Activated T-helper 1 cell treated with anti-CD3 and anti-CD28 coated beads, Interleukin-12 subunit alpha, Interleukin-12 subunit beta, Interleukin-2, Interleukin-4 antibody, amounts not matched to agents 30 ng/mL and 10 ng/mL and 1 ng/mL, durations not matched to agents 14 hours and 24 hours and 36 hours (primary cell): Measurements from ENCODE around the gene NRG4. TPM values are rescaled to one million over a fixed set of nuclear protein-coding genes. Genes with fewer than 3 reads are reported as not detected.
"Not testable (repeated sequence)": the region's sequence is repeated elsewhere in the genome, so short reads cannot be mapped to it uniquely, and the experiment has no call there.

Experiments
- DNase-seq: peaks from one replicate; pipeline ENCODE4 v3.0.0; 2021; ENCODE audit warnings: low spot score
- H3K27ac Mint-ChIP-seq: one replicate; pipeline ENCODE4 v1.8.0; 2021; ENCODE audit warnings: mild to moderate bottlenecking, mixed read lengths
- H3K27me3 Mint-ChIP-seq: one replicate; pipeline ENCODE4 v1.8.0; 2022; ENCODE audit warnings: mild to moderate bottlenecking, moderate library complexity, mixed read lengths; ENCODE audit not compliant: insufficient read depth
- H3K36me3 Mint-ChIP-seq: one replicate; pipeline ENCODE4 v1.8.0; 2021; ENCODE audit warnings: low read depth, mixed read lengths
- H3K4me1 Mint-ChIP-seq: one replicate; pipeline ENCODE4 v1.8.0; 2021; ENCODE audit warnings: low read depth, mixed read lengths
- H3K4me3 Mint-ChIP-seq: one replicate; pipeline ENCODE4 v1.8.0; 2021; ENCODE audit warnings: mild to moderate bottlenecking, moderate library complexity, mixed read lengths
- H3K9me3 Mint-ChIP-seq: one replicate; pipeline ENCODE4 v1.8.0; 2021; ENCODE audit warnings: mixed read lengths
- intact Hi-C: fragments of 100-400 bp; cut with micrococcal nuclease; formaldehyde crosslinking; loops from one replicate; pipeline ENCODE4 v1.15.1; 2024
- total RNA-seq: library from RNA; stranded (reverse); gene quantifications from 2 replicates; pipeline ENCODE4 v1.2.3, GENCODE V29; 2022

Gene NRG4
- total RNA-seq, 1 donor from 2014 or later: not detected

DNA sequence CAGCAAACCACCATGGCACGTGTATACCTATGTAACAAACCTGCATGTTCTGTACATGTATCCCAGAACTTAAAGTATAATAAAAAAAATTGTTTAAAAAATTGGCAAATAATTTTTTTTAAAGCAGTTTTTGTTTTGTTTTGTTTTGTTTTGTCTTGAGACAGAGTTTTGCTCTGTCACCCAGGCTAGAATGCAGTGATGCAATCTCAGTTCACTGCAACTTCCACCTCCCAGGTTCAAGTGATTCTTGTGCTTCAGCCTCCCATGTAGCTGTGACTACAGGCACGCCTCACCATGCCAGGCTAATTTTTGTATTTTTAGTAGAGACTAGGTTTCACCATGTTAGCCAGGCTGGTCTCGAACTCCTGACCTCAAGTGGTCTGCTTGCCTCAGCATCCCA is 27.5 kb downstream of the NRG4 start:
- H3K4me3 Mint-ChIP-seq, intact Hi-C loops, DNase-seq, H3K27ac Mint-ChIP-seq, H3K4me1 Mint-ChIP-seq, H3K9me3 Mint-ChIP-seq, H3K36me3 Mint-ChIP-seq: not testable (repeated sequence)
- H3K27me3 Mint-ChIP-seq: peaks cover 38% of the 10 kb centered on the region

DNA sequence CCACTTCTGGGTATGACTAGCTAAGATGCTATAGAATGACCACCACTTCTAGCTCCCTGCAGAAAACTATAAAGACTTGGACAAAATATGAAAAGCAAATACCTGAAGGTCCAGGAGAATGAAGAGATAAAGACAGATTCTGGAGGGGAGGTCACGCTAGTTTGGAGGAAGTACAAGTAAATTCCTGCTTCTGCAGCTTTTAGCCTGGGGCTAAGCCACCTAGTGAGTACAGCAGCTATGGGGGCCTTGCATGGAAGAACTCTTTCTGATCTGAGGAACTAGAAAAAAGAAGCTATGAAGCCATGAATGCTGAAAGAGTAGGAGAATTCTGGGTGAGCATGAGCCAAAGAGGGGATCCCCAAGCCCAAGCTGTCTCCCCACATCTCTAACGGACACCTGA is 29.8 kb downstream of the NRG4 start:
- DNase-seq: no peak
- Mint-ChIP-seq H3K36me3 (no peaks in the 10 kb centered on the region), H3K27ac (no peak overlapping the region), H3K4me3 (no peak overlapping the region), H3K27me3 (peaks cover 44% of the 10 kb centered on the region), H3K4me1 (no peaks in the 10 kb centered on the region), H3K9me3 (no peaks in the 10 kb centered on the region)
- intact Hi-C loops: no loop called here

DNA sequence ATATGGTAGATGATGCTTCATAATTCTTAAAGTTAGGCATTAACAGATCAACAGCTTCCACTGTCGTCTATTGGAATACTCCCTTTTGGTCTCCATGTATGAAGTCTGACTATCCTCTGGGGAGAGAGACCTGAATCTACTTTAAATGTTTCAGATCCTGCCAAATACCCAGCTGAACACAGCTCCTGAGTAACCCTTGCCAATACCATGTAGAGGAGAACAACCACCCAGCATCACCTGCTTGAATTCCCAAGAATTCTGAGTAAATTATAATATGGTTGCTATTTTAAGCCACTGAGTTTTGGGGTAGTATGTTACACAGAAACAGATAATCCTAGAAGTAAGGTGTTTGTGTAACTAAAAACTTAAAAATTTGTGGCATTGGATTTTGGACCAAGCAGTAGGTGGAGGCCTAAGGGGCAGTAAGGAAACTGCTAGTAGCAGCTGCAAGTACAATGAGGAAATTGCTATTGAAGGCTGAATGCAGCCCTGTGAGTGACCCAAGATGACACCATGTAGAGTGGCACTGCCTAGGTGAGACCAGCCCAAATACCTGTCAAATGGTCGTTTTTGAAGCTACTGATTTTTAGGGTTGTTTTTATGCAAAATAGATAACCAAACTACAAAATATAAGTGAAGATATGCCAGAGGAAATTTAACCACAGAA is 30.9 kb downstream of the NRG4 start:
- Mint-ChIP-seq H3K36me3 (no peaks in the 10 kb centered on the region), H3K27me3 (peaks cover 37% of the 10 kb centered on the region), H3K4me1 (no peaks in the 10 kb centered on the region), H3K4me3 (no peak overlapping the region), H3K9me3 (no peaks in the 10 kb centered on the region), H3K27ac (no peak overlapping the region)
- DNase-seq: no peak
- intact Hi-C loops: no loop called here

DNA sequence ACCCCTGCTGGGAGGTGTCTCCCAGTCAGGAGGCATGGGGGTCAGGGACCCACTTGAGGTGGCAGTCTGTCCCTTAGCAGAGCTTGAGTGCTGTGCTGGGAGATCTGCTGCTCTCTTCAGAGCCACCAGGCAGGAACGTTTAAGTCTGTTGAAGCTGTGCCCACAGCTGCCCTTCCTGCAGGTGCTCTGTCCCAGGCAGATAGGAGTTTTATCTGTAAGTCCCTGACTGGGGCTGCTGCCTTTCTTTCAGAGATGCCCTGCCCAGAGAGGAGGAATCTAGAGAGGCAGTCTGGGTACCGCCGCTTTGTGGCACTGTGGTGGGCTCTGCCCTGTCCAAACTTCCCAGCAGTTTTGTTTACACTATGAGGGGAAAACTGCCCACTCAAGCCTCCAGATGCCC is 35.5 kb downstream of the NRG4 start:
- intact Hi-C loops, H3K36me3 Mint-ChIP-seq: not testable (repeated sequence)

DNA sequence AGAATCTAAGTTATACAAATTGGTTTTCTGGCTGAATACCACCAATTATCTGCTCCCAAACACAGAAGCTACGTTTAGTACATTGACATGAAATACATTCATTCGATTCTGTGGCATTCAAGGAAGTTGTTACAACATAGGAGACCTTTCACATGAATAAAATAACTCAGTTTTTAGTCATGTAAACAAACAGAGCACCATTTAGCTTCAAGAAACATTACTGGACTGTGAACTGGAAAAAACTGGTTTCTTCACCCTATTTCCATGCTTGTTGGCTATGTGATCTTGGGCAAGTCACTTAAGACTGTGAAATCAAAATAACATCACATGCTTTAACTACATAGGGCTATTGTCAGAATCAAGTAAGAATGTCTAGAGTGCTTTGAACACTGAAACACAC is 46.2 kb downstream of the NRG4 start:
- Mint-ChIP-seq H3K36me3 (no peaks in the 10 kb centered on the region), H3K9me3 (no peaks in the 10 kb centered on the region), H3K4me3 (no peak overlapping the region), H3K4me1 (no peaks in the 10 kb centered on the region), H3K27me3 (peaks cover 7% of the 10 kb centered on the region), H3K27ac (no peak overlapping the region)
- no peak for DNase-seq
- intact Hi-C loops: no loop called here

More for the DNA sequence above, 35.5 kb downstream of the NRG4 start:
- not testable (repeated sequence) for DNase-seq, H3K4me3 Mint-ChIP-seq, H3K9me3 Mint-ChIP-seq, H3K27ac Mint-ChIP-seq, H3K4me1 Mint-ChIP-seq
- H3K27me3 Mint-ChIP-seq: peaks cover 43% of the 10 kb centered on the region

DNA sequence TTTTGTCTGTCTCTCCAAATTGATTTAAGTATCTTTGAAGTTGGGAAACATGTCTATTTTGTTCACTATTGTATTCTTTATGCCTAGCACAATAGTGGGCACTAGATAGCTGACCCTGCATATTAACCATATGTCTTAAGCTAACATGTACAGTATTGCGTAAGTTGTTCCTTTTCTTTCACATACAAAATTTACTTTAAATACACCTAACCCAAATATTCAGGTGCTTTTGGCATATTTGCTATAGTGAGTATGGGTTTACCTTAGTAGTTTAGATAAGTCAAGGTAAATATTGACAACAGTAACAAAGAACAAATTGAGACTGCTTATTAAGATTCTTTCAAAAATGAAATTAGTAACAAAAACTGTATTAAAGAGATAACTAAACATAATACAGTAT is 50.9 kb downstream of the NRG4 start:
- DNase-seq: no peak
- Mint-ChIP-seq H3K9me3 (no peaks in the 10 kb centered on the region), H3K36me3 (no peaks in the 10 kb centered on the region), H3K27me3 (peaks cover 11% of the 10 kb centered on the region), H3K4me1 (no peaks in the 10 kb centered on the region), H3K4me3 (no peak overlapping the region), H3K27ac (no peak overlapping the region)
- intact Hi-C loops: no loop called here

DNA sequence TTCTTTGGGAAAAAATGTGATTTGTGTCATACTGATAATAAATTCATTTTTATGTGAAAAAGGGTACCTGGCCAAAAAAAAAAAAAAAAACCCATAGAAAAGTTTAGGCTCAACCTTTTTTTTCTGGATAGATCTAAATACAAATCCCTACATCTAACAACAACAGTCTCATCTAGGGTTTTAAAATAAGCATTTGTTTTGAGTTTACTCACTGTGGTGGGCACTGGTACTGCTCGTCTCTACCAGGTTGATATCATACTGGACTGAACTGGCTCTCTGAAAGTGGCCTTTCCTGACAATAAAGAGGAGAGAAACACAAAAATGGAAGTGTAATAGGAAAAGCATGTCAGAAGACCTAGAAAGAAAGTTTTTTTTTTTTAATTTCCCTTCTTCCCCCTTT is 56.5 kb downstream of the NRG4 start:
- H3K36me3 Mint-ChIP-seq: no peaks in the 10 kb centered on the region

DNA sequence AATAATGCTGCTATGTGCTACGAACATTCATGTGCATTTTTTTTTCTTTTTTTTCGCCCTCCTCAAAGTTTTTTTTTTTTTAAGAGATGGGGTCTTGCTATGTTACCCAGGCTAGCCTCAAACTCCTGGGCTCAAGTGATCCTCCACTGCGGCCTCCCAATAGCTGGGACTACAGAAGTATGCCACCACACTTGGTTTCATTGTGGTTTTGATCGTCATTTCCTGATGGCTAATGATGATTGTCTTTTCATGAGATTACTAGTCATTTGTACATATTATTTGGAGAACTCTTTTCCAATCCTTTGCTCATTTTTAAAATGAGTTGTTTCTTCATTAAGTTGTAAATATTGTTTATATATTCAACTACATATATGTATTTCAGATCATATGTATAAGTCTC is 59.7 kb downstream of the NRG4 start:
- DNase-seq: no peak
- intact Hi-C loops: no loop called here
- Mint-ChIP-seq H3K9me3 (no peaks in the 10 kb centered on the region), H3K4me1 (no peaks in the 10 kb centered on the region), H3K36me3 (no peaks in the 10 kb centered on the region), H3K27me3 (peaks cover 47% of the 10 kb centered on the region), H3K4me3 (no peak overlapping the region), H3K27ac (no peak overlapping the region)

More for the DNA sequence above, 56.5 kb downstream of the NRG4 start:
- H3K27ac Mint-ChIP-seq: no peak overlapping the region
- no peaks in the 10 kb centered on the region for H3K4me1 Mint-ChIP-seq
- no peak overlapping the region for H3K4me3 Mint-ChIP-seq
- intact Hi-C loops: no loop called here
- peaks cover 44% of the 10 kb centered on the region for H3K27me3 Mint-ChIP-seq
- H3K9me3 Mint-ChIP-seq: no peaks in the 10 kb centered on the region
- DNase-seq: no peak

DNA sequence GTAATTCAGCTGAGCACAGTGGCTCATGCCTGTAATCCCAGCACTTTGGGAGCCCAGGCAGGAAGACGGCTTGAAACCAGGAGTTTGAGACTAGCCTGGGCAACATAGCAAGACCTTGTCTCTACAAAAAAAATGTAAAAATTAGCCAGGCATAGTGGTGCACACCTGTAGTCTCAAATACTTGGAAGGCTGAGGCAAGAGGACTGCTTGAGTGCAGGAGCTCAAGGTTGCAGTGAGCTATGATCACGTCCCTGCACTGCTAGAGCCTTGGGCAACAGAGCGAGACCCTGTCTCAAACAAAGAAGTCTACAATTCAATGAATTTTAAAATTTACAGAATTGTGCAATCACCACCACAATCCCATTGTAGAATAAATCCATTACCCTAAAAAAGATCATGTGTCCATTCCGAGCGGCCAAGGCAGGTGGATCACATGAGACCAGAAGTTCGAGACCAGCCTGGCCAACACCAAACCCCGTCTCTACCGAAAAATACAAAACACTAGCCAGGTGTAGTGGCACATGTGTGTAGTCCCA is 63.4 kb downstream of the NRG4 start:
- intact Hi-C loops: no loop called here
- DNase-seq: no peak
- Mint-ChIP-seq H3K36me3 (no peaks in the 10 kb centered on the region), H3K4me3 (no peak overlapping the region), H3K27me3 (peaks cover 24% of the 10 kb centered on the region), H3K9me3 (no peaks in the 10 kb centered on the region), H3K4me1 (no peaks in the 10 kb centered on the region), H3K27ac (no peak overlapping the region)

DNA sequence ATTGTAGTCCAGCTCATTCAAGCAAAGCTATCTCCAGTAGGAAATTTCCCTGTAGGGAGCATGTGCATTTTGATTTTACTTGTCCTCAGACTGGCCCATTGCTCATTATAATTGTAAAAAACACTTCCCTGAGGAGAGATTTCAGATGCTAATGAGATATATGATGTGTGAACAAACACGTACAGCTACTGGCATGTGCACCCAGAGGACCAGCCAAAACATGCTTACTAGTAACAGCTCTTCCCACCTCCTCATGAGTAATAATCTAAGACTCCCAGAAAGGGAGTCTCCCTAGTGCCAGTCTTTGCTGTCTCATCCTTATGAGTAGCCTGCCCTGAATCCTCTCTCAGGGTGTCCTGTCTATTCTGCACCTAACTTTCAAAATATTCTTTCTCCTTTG is 65.1 kb downstream of the NRG4 start:
- Mint-ChIP-seq H3K4me1 (no peaks in the 10 kb centered on the region), H3K27me3 (peaks cover 19% of the 10 kb centered on the region), H3K9me3 (no peaks in the 10 kb centered on the region), H3K4me3 (no peak overlapping the region), H3K36me3 (no peaks in the 10 kb centered on the region), H3K27ac (no peak overlapping the region)
- intact Hi-C loops: no loop called here
- no peak for DNase-seq

DNA sequence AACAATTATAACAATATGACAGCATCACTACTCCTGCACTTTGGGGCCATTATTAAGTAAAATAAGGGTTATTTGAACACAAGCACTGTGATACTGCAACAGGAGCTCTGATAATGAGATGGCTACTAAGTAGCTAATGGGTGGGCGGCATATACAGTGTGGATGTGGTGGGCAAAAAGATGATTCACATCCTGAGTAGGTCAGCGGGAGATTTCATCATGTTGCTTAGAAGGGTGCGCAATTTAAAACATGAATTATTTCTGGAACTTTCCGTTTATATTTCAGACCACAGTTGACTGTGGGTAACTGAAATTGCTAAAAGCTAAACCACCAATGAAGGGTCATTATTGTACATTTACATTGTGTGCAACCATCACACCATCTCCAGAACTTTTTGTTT is 66.3 kb downstream of the NRG4 start:
- H3K9me3 Mint-ChIP-seq: no peaks in the 10 kb centered on the region
- H3K27me3 Mint-ChIP-seq: peaks cover 12% of the 10 kb centered on the region
- no peak for DNase-seq
- H3K4me1 Mint-ChIP-seq: no peaks in the 10 kb centered on the region
- intact Hi-C loops: no loop called here
- no peaks in the 10 kb centered on the region for H3K36me3 Mint-ChIP-seq
- H3K27ac Mint-ChIP-seq: no peak overlapping the region
- H3K4me3 Mint-ChIP-seq: no peak overlapping the region

DNA sequence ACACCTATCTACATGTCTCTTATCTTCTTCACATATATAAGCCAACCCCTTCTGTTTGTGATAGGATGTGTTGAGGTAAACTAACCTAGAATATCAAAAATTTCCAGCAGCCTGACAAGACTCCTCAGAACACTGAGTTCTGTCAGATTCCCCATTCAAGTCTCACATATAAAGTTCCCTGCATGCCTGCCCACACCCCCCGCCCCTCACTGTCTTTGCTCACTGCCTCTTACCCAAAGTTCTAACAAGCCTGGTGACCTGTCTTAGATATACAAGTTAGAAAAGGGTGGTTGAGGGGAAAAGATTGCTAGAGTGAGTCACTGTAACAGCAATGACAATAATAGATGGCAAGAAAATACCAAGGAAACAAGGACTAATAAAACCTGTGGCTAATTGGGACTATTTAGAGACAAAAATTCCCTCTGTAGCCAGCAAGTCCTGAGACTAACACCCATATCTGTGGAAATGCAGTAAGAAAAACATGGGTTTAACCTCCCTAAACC is 68.5 kb downstream of the NRG4 start:
- no peaks in the 10 kb centered on the region for H3K9me3 Mint-ChIP-seq
- peaks cover 11% of the 10 kb centered on the region for H3K36me3 Mint-ChIP-seq
- no peaks in the 10 kb centered on the region for H3K4me1 Mint-ChIP-seq
- DNase-seq: no peak
- H3K27ac Mint-ChIP-seq: no peak overlapping the region
- peaks cover 3% of the 10 kb centered on the region for H3K27me3 Mint-ChIP-seq
- no peak overlapping the region for H3K4me3 Mint-ChIP-seq
- intact Hi-C loops: no loop called here

DNA sequence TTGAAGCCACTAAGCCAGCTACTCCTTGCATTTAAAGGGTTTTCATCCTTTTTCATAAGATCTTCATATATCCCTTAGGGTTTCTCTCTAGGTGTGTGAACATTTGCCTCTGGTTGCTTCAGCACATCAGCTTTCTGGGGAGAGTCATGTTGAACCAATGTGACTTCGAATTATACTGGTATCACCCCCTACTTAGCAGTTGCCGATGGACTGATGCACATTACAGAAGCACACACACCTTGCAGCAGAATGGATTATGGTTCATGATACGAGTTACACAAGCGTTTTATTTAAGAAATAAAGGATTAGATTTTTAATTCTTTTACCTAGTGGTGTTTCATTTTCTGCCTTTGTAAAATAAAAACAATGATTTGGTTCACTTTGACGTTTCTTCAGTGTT is 69.0 kb downstream of the NRG4 start:
- no peak for DNase-seq
- Mint-ChIP-seq H3K9me3 (no peaks in the 10 kb centered on the region), H3K4me3 (no peak overlapping the region), H3K36me3 (peaks cover 16% of the 10 kb centered on the region), H3K27me3 (peaks cover 3% of the 10 kb centered on the region), H3K27ac (no peak overlapping the region), H3K4me1 (no peaks in the 10 kb centered on the region)
- intact Hi-C loops: no loop called here

DNA sequence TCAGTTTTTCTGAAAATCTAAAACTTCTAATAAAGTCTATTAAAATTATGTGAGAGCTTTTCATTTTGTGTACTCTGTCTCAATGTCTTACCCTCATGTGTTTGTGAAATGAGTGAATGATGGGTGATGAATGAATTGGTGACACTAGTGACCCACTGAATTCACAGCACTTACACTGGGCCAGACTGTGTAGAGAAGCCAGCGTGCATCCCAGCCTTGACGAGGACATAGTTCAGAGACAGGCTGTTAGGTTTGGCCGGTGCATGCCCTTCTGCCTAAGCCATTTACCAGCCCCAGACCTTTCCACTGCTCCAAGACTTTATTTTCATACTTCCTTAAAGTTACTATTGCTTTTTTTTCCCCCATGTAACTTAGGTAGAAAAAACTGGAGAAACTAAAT is 69.8 kb downstream of the NRG4 start:
- Mint-ChIP-seq H3K36me3 (peaks cover 24% of the 10 kb centered on the region), H3K4me3 (no peak overlapping the region), H3K27me3 (peaks cover 3% of the 10 kb centered on the region), H3K27ac (no peak overlapping the region), H3K4me1 (no peaks in the 10 kb centered on the region), H3K9me3 (no peaks in the 10 kb centered on the region)
- intact Hi-C loops: no loop called here
- no peak for DNase-seq
